Left hindlimb (tissue), 1 donor: ENCODE results near the gene USP17L24.
"Not testable (repeated sequence)": the region's sequence is repeated elsewhere in the genome, so short reads cannot be mapped to it uniquely, and the experiment has no call there.

ENCODE experiments used
- DNase-seq: peaks from one replicate; pipeline ENCODE4 v3.0.0-alpha.2; 2018

Gene USP17L24, protein sequence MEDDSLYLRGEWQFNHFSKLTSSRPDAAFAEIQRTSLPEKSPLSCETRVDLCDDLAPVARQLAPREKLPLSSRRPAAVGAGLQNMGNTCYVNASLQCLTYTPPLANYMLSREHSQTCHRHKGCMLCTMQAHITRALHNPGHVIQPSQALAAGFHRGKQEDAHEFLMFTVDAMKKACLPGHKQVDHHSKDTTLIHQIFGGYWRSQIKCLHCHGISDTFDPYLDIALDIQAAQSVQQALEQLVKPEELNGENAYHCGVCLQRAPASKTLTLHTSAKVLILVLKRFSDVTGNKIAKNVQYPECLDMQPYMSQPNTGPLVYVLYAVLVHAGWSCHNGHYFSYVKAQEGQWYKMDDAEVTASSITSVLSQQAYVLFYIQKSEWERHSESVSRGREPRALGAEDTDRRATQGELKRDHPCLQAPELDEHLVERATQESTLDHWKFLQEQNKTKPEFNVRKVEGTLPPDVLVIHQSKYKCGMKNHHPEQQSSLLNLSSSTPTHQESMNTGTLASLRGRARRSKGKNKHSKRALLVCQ

DNA sequence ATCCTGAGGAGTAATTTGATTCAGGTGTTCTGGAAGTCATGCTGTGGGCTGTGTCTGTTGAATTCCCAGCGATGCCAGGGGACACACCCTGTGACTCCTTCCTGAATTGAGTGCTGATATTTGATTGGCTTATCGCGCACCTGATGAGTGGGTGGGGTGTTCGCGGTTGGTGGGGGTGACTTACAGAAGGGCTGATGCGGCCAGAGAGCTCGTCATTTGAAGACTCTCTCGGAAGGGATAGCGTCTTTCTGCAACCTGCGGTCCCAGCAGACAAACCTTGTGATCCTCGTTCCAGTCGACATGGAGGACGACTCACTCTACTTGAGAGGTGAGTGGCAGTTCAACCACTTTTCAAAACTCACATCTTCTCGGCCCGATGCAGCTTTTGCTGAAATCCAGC is at the start of gene USP17L24:
USP17L24 (plus strand) TSS at position 301 of the 400 bp plus-strand sequence; CDS start at position 301, 0 bp downstream.
- not testable (repeated sequence) for DNase-seq

DNA sequence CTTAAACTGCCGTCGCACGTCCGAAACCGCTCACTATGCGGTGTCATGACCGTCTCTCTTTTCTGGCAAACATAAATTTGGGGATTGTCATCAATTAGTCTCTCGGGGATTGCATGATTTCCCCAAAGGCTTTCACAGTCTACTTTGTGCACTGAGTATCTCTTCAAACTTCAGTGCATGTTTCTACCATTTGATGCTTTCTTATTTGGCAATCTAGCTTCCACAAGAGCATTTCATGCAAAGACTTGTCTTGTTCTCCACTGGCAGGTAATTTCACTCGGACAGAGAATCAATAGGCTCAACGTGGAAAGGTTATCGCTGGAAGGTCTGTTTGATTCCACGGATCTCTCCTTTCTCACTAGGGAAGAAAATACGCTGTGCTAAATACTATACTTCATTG is 774 bp upstream of the USP17L24 start:
- not testable (repeated sequence) for DNase-seq

DNA sequence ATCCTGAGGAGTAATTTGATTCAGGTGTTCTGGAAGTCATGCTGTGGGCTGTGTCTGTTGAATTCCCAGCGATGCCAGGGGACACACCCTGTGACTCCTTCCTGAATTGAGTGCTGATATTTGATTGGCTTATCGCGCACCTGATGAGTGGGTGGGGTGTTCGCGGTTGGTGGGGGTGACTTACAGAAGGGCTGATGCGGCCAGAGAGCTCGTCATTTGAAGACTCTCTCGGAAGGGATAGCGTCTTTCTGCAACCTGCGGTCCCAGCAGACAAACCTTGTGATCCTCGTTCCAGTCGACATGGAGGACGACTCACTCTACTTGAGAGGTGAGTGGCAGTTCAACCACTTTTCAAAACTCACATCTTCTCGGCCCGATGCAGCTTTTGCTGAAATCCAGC is 4.6 kb downstream of the USP17L24 start, which contains the start of gene USP17L25:
USP17L25 (plus strand) TSS at position 301 of the 400 bp plus-strand sequence; CDS start at position 301, 0 bp downstream.
- DNase-seq, result not testable (repeated sequence)

DNA sequence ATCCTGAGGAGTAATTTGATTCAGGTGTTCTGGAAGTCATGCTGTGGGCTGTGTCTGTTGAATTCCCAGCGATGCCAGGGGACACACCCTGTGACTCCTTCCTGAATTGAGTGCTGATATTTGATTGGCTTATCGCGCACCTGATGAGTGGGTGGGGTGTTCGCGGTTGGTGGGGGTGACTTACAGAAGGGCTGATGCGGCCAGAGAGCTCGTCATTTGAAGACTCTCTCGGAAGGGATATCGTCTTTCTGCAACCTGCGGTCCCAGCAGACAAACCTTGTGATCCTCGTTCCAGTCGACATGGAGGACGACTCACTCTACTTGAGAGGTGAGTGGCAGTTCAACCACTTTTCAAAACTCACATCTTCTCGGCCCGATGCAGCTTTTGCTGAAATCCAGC is 9.4 kb downstream of the USP17L24 start, which contains the start of gene USP17L26:
USP17L26 (plus strand) TSS at position 301 of the 400 bp plus-strand sequence; CDS start at position 301, 0 bp downstream.
- DNase-seq, result not testable (repeated sequence)

DNA sequence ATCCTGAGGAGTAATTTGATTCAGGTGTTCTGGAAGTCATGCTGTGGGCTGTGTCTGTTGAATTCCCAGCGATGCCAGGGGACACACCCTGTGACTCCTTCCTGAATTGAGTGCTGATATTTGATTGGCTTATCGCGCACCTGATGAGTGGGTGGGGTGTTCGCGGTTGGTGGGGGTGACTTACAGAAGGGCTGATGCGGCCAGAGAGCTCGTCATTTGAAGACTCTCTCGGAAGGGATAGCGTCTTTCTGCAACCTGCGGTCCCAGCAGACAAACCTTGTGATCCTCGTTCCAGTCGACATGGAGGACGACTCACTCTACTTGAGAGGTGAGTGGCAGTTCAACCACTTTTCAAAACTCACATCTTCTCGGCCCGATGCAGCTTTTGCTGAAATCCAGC is 14.1 kb downstream of the USP17L24 start, which contains the start of gene USP17L5:
USP17L5 (plus strand) TSS at position 301 of the 400 bp plus-strand sequence; CDS start at position 301, 0 bp downstream.
- not testable (repeated sequence) for DNase-seq

DNA sequence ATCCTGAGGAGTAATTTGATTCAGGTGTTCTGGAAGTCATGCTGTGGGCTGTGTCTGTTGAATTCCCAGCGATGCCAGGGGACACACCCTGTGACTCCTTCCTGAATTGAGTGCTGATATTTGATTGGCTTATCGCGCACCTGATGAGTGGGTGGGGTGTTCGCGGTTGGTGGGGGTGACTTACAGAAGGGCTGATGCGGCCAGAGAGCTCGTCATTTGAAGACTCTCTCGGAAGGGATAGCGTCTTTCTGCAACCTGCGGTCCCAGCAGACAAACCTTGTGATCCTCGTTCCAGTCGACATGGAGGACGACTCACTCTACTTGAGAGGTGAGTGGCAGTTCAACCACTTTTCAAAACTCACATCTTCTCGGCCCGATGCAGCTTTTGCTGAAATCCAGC is 18.9 kb downstream of the USP17L24 start, which contains the start of gene USP17L27:
USP17L27 (plus strand) TSS at position 301 of the 400 bp plus-strand sequence; CDS start at position 301, 0 bp downstream.
- DNase-seq, result not testable (repeated sequence)

DNA sequence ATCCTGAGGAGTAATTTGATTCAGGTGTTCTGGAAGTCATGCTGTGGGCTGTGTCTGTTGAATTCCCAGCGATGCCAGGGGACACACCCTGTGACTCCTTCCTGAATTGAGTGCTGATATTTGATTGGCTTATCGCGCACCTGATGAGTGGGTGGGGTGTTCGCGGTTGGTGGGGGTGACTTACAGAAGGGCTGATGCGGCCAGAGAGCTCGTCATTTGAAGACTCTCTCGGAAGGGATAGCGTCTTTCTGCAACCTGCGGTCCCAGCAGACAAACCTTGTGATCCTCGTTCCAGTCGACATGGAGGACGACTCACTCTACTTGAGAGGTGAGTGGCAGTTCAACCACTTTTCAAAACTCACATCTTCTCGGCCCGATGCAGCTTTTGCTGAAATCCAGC is 23.6 kb downstream of the USP17L24 start, which contains the start of gene USP17L28:
USP17L28 (plus strand) TSS at position 301 of the 400 bp plus-strand sequence; CDS start at position 301, 0 bp downstream.
- not testable (repeated sequence) for DNase-seq

DNA sequence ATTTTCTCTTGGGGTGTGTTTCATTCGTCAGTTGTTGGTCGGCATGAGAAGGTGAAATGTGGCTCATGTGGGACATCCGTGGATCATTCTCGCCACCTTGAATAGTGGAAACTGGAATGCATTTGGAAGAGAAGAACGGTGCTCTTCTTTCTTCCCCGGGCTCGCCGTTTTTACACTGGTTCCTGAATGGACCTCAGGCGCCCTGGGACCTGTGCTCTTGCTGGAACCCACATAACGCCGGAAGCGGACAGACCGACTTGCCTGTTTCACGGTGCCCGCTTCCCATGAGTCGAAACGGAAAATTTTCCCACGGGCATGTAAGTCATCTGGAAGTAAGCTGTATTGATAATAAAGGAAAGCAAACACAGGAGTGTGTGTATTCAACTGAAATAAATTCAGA is 25.9 kb downstream of the USP17L24 start:
- DNase-seq, result not testable (repeated sequence)

DNA sequence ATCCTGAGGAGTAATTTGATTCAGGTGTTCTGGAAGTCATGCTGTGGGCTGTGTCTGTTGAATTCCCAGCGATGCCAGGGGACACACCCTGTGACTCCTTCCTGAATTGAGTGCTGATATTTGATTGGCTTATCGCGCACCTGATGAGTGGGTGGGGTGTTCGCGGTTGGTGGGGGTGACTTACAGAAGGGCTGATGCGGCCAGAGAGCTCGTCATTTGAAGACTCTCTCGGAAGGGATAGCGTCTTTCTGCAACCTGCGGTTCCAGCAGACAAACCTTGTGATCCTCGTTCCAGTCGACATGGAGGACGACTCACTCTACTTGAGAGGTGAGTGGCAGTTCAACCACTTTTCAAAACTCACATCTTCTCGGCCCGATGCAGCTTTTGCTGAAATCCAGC is 28.4 kb downstream of the USP17L24 start, which contains the start of gene USP17L29:
USP17L29 (plus strand) TSS at position 301 of the 400 bp plus-strand sequence; CDS start at position 301, 0 bp downstream.
- DNase-seq, result not testable (repeated sequence)

DNA sequence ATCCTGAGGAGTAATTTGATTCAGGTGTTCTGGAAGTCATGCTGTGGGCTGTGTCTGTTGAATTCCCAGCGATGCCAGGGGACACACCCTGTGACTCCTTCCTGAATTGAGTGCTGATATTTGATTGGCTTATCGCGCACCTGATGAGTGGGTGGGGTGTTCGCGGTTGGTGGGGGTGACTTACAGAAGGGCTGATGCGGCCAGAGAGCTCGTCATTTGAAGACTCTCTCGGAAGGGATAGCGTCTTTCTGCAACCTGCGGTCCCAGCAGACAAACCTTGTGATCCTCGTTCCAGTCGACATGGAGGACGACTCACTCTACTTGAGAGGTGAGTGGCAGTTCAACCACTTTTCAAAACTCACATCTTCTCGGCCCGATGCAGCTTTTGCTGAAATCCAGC is 37.9 kb downstream of the USP17L24 start, which contains the start of gene USP17L30:
USP17L30 (plus strand) TSS at position 301 of the 400 bp plus-strand sequence; CDS start at position 301, 0 bp downstream.
- DNase-seq, result not testable (repeated sequence)
